ENCODE results near the gene TEKTIP1.
"Not testable (repeated sequence)": the region's sequence is repeated elsewhere in the genome, so short reads cannot be mapped to it uniquely, and the experiment has no call there.

TEKTIP1 gene

DNA sequence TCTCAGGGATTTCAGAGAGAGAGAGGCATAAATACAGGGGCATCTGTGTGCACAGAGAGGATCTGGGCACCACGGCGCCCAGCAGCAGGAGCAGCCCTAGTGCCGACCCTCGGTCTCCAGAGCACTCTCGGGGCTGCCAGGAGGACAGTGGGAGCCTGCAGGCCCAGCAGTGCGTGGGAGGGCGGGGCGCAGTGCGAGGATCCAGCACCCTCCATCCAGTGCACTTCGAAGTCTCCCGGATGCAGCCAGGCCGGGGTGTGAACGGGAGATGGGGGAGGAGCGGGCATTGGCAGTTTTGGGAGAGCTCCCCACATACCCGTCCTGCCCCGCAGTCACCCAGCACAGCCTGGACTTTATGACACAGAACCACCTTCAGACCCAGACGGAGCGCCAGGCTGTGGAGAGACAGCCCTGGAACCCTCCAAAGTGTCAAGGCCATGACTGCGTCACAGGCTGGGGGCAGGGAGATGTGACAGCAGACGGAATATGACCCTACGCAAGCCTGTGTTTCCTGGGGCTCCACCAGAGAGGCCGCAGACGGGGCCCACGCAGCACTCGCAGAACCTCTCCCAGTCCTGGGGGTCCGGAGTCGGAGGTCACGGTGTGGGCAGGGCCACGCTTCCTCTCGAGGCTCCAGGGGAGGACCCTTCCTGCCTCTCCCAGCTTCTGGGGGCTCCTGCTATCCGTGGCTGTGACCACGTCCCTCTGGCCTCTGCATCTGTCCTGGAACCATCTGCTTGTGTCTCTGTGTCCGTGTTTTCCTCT, 14.7 kb upstream of the TEKTIP1 start:
- DNase-seq, result no peak

DNA sequence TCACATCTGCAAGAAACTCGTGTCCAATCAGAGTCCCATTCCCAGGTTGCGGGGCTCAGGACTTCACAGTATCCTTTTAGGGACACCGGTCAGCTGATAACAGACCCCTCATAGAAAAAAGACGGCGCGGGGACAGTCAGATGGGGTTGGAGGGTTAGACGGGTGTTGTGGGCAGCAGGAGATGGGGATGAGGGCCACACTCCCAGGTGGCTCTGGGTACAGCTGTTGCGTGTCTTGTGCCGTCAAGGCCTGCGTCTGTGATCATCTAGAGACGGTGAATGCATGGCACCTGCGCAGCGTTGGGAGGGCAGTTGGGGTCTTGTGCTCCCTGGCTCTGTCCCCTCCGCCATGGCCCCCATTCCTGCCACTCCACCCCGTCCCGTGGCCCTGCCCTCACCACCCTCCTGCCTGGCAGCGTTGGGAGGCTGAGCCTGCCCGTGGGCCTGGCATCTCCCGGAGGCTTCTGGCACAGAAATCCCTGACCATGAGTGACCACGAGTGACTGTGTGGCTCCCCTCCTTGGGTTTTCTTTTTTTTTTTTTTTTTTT, 14.0 kb upstream of the TEKTIP1 start:
- no peak for DNase-seq

GRCh38 chr19:3526507-3527237, 12.3 kb upstream of the TEKTIP1 start:
- no peak for DNase-seq

GRCh38 chr19:3527238-3527910, 11.6 kb upstream of the TEKTIP1 start:
- no peak for DNase-seq

DNA sequence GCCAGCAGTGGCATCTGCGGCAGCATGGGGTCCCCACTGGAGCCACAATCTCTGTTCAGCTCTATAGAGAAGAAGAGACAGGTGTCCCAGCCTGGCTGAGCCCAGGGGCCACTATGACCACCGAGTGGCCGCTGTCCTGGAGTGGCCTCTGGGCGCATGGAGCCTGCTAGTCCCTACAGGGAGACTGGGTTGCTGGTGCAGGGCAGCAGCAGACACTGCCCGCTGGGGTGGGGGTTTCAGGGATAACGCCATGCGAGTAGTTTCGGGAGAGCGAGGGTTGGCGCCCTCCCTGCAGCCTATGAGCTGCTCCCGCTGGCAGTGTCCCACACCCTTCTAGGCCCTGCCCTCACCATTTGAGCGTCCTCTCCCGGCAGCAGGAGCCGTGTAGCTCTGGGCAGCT, 10.9 kb upstream of the TEKTIP1 start:
- DNase-seq, result no peak

DNA sequence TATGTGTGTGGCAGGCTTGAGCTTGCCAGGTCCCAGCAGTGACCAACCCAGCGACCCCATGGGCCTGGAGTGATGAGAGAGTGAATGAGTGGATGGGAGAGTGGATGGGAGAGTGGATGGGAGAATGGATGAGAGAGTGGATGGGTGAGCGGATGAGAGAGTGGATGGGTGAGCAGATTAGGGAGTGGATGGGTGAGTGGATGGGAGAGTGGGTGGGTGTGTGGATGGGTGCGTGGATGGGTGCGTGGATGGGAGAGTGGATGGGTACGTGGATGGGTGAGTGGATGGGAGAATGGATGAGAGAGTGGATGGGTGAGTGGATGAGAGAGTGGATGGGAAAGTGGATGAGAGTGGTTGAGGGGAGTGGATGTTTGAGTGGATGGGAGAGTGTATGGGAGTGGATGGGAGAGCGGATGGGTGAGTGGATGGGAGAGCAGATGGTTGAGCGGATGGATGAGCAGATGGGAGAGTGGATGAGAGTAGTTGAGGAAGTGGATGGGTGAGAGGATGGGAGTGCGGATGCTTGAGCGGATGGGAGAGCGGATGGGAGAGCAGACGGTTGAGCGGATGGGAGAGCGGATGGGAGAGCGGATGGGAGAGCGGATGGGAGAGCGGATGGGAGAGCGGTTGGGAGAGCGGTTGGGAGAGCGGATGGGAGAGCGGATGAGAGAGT, 10.3 kb upstream of the TEKTIP1 start:
- no peak for DNase-seq

GRCh38 chr19:3529299-3529698, 9.7 kb upstream of the TEKTIP1 start:
- DNase-seq, result not testable (repeated sequence)

DNA sequence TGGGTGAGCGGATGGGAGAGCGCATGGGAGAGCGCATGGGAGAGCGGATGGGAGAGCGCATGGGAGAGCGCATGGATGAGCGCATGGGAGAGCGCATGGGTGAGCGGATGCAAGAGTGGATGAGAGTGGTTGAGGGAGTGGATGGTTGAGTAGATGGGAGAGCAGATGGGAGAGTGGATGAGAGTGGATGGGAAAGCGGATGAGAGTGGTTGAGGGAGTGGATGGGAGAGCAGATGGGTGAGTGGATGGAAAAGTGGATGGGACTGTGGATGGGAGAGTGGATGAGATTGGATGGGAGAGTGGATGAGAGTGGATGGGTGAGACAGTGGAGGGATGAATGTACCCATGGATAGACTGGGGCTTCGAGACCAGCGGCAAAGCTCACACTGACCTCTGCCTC, 8.6 kb upstream of the TEKTIP1 start:
- no peak for DNase-seq

GRCh38 chr19:3531716-3532115, 7.3 kb upstream of the TEKTIP1 start:
- no peak for DNase-seq

- DNase-seq, result no peak
Measured at GRCh38 chr19:3532154-3532786, 6.7 kb upstream of the TEKTIP1 start.

GRCh38 chr19:3533033-3533432, 5.9 kb upstream of the TEKTIP1 start:
- DNase-seq, result no peak

DNA sequence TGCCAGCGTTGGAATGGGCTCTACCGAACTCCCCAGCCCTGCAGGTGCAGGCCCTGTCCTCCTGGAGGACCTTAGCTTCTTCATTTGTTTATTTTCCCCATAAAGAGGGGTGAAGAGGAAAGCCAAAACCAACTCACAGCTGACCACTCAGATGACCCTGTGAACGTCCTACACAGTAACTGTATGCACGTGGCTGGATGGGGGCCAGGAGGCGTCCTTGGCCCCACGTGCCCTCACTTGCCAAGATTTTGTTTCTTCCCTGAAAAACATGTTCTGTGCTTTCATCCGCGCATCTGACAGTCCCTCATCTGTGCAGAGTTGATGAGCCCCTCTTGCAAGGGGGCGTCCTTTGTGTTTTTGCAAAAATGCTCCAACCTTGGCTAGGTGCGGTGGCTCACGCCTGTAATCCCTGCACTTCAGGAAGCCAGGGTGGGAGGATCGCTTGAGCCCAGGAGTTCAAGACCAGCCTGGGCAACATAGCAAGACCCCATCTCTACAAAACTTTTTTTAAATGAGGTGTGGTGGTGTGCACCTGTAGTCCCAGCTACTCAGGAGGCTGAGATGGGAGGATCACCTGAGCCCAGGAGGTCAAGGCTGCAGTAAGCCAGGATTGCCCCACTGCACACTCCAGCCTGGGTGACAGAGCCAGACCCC, 5.3 kb upstream of the TEKTIP1 start:
- DNase-seq, result no peak

- DNase-seq, result no peak
Measured at GRCh38 chr19:3534375-3535234, 4.4 kb upstream of the TEKTIP1 start.

DNA sequence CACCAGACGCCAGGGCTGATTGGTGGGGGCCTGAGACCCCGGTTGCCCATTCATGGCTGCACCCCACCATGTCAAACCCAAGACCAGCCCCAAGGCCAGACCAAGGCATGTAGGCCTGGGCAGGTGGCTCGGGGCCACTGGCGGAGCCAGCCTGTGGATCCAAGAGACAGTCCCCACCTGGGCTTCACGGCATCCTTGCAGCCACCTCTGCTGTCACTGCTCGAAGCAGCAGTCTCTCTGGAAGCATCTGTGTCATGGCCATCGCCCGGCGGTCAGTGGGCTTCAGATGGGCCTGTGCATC, 3.8 kb upstream of the TEKTIP1 start:
- no peak for DNase-seq

- no peak for DNase-seq
Measured at GRCh38 chr19:3535563-3535965, 3.4 kb upstream of the TEKTIP1 start.

DNA sequence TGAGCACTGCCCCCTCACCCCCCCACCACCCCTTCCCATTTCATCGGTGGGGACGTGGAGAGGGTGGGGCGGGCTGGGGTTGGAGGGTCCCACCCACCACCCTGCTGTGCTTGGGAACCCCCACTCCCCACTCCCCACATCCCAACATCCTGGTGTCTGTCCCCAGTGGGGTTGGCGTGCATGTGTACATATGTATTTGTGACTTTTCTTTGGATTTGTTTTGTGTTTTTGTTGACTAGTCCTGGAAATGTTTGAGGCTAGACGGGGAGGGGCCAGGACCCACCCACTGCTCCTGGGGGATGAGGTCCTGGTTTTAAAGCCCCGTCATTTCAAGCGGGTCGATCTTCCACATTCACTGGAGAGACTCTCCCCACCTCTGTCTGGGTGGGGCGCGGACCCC, 3.0 kb upstream of the TEKTIP1 start:
- DNase-seq, result no peak

DNA sequence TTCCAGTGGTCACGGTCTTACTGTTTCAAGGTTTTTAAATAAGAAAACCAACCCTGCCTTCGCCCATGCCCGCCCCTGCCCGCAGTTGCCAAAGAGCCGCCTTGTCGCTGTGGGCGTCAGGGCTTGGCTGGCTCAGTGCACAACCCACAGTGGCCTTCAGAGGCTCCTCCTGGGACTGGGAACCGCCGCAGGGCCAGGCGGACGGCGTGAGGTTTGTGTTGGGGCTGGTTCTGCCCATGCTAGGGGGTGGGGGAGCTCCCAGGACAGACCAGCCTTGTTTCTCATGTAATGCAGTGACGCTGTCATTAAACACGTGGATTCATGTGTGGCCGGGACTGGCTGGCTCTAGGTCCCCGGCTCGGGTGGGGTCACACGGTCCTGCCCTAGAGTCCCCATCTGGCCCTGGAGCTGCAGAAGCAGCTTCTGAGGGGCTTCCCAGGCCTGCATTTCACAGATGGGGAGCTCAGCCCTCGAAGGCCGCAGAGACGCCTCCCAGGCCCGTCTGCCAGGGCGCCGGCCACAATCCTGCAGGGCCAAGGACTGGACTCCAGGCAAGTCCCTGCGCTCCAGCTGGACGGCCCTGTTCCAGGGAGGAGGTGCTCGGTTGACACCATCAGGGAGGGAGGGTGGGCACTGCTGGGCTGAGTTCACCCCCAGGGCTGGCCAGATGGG, 2.4 kb upstream of the TEKTIP1 start:
- no peak for DNase-seq

- no peak for DNase-seq
Measured at GRCh38 chr19:3537101-3537437, 1.9 kb upstream of the TEKTIP1 start.

GRCh38 chr19:3537438-3538240, 1.3 kb upstream of the TEKTIP1 start:
- DNase-seq, result no peak

Data from NCI-H2081 (cell line).